HG03460 (cell line): ENCODE data around the gene DLL1.

Experiments
- ATAC-seq: cut with Tn5 transposase; IDR thresholded peaks from one replicate; pipeline ENCODE4 v1.9.1; 2021; ENCODE audit not compliant: unreplicated experiment

Gene DLL1

DNA sequence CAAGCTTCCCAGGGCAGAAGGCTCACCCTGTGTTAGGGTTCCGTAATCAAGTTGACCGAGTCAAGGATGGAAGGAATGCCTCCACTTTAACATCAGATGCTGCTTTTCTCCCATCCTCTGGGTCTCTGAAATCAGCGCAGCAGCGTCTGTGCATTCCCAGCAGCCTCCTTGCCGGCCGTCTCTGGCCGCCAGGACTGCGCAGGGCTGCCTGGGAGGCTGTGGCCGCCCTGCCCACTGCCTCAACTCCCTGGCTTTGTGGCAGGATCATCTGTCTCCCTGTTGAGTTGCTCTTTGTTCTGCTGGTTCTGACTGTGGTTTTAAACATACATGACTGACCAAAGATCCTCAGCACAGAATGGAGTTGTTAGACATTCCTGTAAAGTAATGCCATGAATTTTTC, 56.5 kb downstream of the DLL1 start:
- no peak for ATAC-seq

DNA sequence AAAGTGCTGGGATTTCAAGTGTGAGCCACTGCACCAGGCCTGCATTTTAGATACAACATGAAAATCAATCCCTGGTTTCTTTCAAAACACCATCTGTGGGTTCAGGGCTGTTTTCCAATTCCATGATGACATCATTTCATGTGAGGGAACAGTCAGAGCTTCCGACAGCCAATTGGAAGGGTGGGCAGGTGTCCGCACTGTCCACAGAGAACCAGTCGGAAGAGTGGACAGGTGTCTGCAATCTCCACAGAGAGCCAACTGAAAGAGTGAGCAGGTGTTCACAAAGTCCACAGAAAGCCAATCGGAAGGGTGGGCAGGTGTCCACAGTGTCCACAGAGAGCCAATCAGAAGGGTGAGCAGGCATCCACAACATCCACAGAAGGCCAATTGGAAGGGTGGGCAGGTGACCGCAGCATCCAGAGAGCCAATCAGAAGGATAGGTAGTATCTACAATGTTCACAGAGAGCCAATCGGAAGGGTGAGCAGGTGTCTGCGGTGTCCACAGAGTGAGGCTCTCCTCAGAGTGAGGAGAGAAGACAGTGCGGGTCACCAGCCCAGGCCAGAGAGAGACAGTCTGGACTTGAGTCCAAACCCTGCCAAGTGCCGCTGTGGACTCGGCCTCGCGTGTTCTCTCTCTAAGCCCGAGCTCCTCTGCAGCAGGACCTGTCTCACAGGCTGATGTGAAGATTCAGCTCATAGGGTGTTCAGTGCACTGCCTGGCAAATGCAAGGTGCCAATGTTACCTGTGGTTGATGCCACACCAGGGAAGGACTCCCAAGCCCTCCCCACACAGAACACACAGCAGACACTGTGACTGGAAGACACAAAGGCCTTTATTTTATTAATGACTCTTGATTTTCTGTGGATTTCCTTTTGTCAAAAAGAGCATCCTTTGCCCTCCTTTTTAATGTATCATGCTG, 57.3 kb downstream of the DLL1 start:
- no peak for ATAC-seq
